Progenitor cell of endocrine pancreas (in vitro differentiated cells): ENCODE results near the gene GOLGA7B. TPM values are rescaled to one million over a fixed set of nuclear protein-coding genes. Genes with fewer than 3 reads are reported as not detected.

Experiments
- DNase-seq: peaks from one replicate; pipeline ENCODE4 v3.0.0; 2021; ENCODE audit warnings: low spot score; ENCODE audit not compliant: unreplicated experiment
- H3K27ac Mint-ChIP-seq: 2 replicates; pipeline ENCODE4 v1.8.0; 2021; ENCODE audit warnings: mild to moderate bottlenecking, moderate library complexity, mixed read lengths
- H3K27me3 Mint-ChIP-seq: 2 replicates; pipeline ENCODE4 v1.8.0; 2021; ENCODE audit warnings: mixed read lengths
- H3K36me3 Mint-ChIP-seq: 2 replicates; pipeline ENCODE4 v1.8.0; 2022; ENCODE audit warnings: mixed read lengths; ENCODE audit not compliant: insufficient read depth
- H3K4me1 Mint-ChIP-seq: 2 replicates; pipeline ENCODE4 v1.8.0; 2021; ENCODE audit warnings: low read depth, mixed read lengths
- H3K4me3 Mint-ChIP-seq: 2 replicates; pipeline ENCODE4 v1.8.0; 2021; ENCODE audit warnings: low read depth, mild to moderate bottlenecking, moderate library complexity, mixed read lengths
- H3K9me3 Mint-ChIP-seq: 2 replicates; pipeline ENCODE4 v1.8.0; 2021; ENCODE audit warnings: low read depth, mixed read lengths
- CTCF ChIP-seq: fragments of 200-600 bp; sonication (generic); IDR thresholded peaks from one replicate; pipeline ENCODE4 v1.5.0; 2021; ENCODE audit warnings: antibody characterized with exemption, mild to moderate bottlenecking; ENCODE audit not compliant: unreplicated experiment
- total RNA-seq: library from RNA; stranded (reverse); gene quantifications from 2 replicates; pipeline ENCODE4 v1.2.1, GENCODE V29; 2021

Gene GOLGA7B
- total RNA-seq, 1 donor from 2014 or later, result 1.4 TPM

- no peak overlapping the region for H3K4me3 Mint-ChIP-seq
- no peaks in the 10 kb centered on the region for H3K4me1 Mint-ChIP-seq
- peaks cover 17% of the 10 kb centered on the region for H3K27me3 Mint-ChIP-seq
- DNase-seq, result no peak
- H3K9me3 Mint-ChIP-seq, result no peaks in the 10 kb centered on the region
- no peak overlapping the region for H3K27ac Mint-ChIP-seq
- H3K36me3 Mint-ChIP-seq, result no peaks in the 10 kb centered on the region
- no peak for TF ChIP-seq CTCF
Measured at GRCh38 chr10:97823734-97824133, 25.9 kb upstream of the GOLGA7B start.

- no peak for TF ChIP-seq CTCF
- Mint-ChIP-seq H3K9me3 (no peaks in the 10 kb centered on the region), H3K27ac (no peak overlapping the region), H3K27me3 (peaks cover 13% of the 10 kb centered on the region), H3K4me1 (no peaks in the 10 kb centered on the region), H3K4me3 (no peak overlapping the region), H3K36me3 (no peaks in the 10 kb centered on the region)
- DNase-seq, result no peak
Measured at GRCh38 chr10:97825020-97825760, 24.5 kb upstream of the GOLGA7B start.

DNA sequence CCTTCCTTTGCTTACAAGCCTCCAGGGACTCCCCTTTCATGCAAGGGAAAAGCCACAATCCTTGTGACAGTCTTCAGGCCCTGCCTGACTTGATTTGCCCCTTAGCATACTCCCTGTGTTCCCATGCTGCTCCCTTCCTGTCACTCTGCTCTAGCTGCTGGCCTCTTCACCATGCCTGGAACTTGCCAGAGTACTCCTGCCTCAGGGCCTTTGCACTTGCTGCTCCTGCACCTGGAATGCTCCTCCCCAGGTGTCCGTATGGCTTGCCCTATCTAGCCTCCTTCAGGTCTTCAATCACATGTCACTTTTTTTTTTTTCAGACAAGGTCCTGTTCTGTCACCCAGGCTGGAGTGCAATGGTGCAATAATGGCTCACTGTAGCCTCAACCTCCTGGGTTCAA, 22.8 kb upstream of the GOLGA7B start:
- H3K9me3 Mint-ChIP-seq, result no peaks in the 10 kb centered on the region
- peaks cover 16% of the 10 kb centered on the region for H3K27me3 Mint-ChIP-seq
- no peak for TF ChIP-seq CTCF
- no peaks in the 10 kb centered on the region for H3K36me3 Mint-ChIP-seq
- H3K4me3 Mint-ChIP-seq, result no peak overlapping the region
- no peak for DNase-seq
- no peak overlapping the region for H3K27ac Mint-ChIP-seq
- no peaks in the 10 kb centered on the region for H3K4me1 Mint-ChIP-seq

- no peak for DNase-seq
Measured at GRCh38 chr10:97827702-97828291, 21.8 kb upstream of the GOLGA7B start.

DNA sequence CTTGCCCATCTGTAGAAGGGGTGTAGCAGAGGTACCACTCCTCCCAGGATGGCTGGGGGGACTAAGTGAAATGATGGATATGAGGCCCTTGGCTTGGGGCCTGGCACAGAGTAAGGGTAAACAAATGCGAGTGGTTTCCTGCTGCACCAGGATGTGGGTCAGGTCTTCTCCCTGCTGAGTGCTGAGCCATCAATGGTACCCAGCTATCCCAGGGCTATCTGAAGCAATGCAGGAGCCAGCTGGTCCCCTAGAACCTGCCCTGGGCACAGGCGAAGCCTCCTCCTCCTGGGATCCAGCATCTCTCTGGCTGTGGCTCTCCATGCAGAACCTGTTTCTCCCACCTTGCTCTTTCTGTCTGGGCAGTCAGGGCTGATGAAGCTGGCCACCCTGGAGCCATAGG, 20.9 kb upstream of the GOLGA7B start:
- H3K27me3 Mint-ChIP-seq, result peaks cover 19% of the 10 kb centered on the region
- no peak for TF ChIP-seq CTCF
- no peaks in the 10 kb centered on the region for H3K4me1 Mint-ChIP-seq

More at GRCh38 chr10:97827702-97828291, 21.8 kb upstream of the GOLGA7B start:
- H3K27ac Mint-ChIP-seq, result no peak overlapping the region
- H3K36me3 Mint-ChIP-seq, result no peaks in the 10 kb centered on the region
- H3K9me3 Mint-ChIP-seq, result no peaks in the 10 kb centered on the region
- H3K27me3 Mint-ChIP-seq, result peaks cover 18% of the 10 kb centered on the region
- H3K4me1 Mint-ChIP-seq, result no peaks in the 10 kb centered on the region
- TF ChIP-seq CTCF, result no peak
- no peak overlapping the region for H3K4me3 Mint-ChIP-seq

More for the DNA sequence above, 20.9 kb upstream of the GOLGA7B start:
- no peak for DNase-seq
- Mint-ChIP-seq H3K27ac (no peak overlapping the region), H3K4me3 (no peak overlapping the region), H3K9me3 (no peaks in the 10 kb centered on the region), H3K36me3 (no peaks in the 10 kb centered on the region)
